ENCODE measurements around the gene LCLAT1.

The LCLAT1 gene

DNA sequence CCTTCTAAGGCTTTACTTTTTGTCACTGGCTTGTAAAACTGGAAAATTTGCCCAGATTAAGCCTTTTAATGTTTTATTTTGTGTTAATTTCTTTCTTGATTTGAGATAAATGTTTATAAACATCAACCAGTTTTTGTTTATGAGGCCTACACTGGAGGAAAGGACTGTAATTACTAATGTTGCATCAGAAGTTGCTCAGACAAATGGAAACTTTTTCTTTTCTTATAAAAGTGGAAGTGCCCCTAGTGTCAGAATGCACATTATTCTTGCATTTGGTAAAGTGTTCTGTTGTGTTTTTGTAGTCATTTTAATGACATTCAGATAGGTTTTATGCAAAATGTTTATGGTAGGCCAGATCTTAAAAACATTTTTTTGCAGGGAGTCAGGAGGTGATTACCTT, 25.3 kb downstream of the LCLAT1 start:
- Histone ChIP-seq H2AFZ (ENCODE audit: low read depth, low read length) (no peak overlapping the region), H3K79me2 (ENCODE audit: insufficient read depth, low read length) (peaks cover 58% of the 10 kb centered on the region)
- no peak for ATAC-seq (ENCODE audit: insufficient read depth, low read depth)

DNA sequence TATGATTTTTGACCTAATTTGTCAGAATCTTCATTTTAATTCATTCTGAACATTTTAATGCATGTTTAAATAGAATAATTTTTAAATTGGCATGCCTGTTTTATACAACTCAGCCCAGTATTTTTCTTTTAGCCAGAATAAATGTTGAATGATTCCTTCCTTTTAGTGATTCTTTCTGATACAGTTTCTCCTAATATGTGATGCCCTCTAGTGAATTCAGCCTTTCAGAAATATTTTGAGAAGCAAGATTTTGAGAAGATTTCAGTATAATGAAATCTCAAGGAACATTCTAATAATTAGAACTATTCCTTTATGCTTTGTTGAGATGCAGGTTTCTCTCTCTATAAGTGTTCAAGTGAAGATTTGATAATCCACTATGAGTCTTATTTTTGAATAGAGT, 28.5 kb downstream of the LCLAT1 start:
- ATAC-seq (ENCODE audit: insufficient read depth, low read depth) (no peak), DNase-seq (no peak)
- Histone ChIP-seq H2AFZ (ENCODE audit: low read depth, low read length) (no peak overlapping the region), H3K79me2 (ENCODE audit: insufficient read depth, low read length) (peaks cover 42% of the 10 kb centered on the region), H3K4me2 (ENCODE audit: insufficient read depth, low read length) (no peak overlapping the region), H3K9me3 (ENCODE audit: insufficient read depth, low read length, severe bottlenecking) (no peaks in the 10 kb centered on the region), H3K27me3 (ENCODE audit: insufficient read depth, low read length, poor library complexity) (no peaks in the 10 kb centered on the region), H3K4me3 (ENCODE audit: low read depth in 1 of 2, low read length in 2 of 2) (no peak overlapping the region), H3K27ac (ENCODE audit: low read length) (no peak overlapping the region), H3K9ac (ENCODE audit: low read depth, low read length) (no peak overlapping the region), H4K20me1 (ENCODE audit: insufficient read depth, low read length) (peaks cover 1% of the 10 kb centered on the region; the same call in 1 of the 2 replicates), H3K4me1 (ENCODE audit: insufficient read depth, low read length) (no peaks in the 10 kb centered on the region), H3K36me3 (ENCODE audit: insufficient read depth, low read length) (no peaks in the 10 kb centered on the region)
- TF ChIP-seq, protein P1, sequence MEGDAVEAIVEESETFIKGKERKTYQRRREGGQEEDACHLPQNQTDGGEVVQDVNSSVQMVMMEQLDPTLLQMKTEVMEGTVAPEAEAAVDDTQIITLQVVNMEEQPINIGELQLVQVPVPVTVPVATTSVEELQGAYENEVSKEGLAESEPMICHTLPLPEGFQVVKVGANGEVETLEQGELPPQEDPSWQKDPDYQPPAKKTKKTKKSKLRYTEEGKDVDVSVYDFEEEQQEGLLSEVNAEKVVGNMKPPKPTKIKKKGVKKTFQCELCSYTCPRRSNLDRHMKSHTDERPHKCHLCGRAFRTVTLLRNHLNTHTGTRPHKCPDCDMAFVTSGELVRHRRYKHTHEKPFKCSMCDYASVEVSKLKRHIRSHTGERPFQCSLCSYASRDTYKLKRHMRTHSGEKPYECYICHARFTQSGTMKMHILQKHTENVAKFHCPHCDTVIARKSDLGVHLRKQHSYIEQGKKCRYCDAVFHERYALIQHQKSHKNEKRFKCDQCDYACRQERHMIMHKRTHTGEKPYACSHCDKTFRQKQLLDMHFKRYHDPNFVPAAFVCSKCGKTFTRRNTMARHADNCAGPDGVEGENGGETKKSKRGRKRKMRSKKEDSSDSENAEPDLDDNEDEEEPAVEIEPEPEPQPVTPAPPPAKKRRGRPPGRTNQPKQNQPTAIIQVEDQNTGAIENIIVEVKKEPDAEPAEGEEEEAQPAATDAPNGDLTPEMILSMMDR (IDR thresholded peaks at IDR 0.05; ENCODE audit: borderline replicate concordance, extremely low read depth, low read length, poor library complexity, severe bottlenecking): peak; percentile 27
- no peak for TF ChIP-seq EZH2 (IDR thresholded peaks at IDR 0.05; ENCODE audit: borderline replicate concordance, low read depth, low read length, severe bottlenecking)

More for the DNA sequence above, 25.3 kb downstream of the LCLAT1 start:
- Histone ChIP-seq H4K20me1 (ENCODE audit: insufficient read depth, low read length) (no peaks in the 10 kb centered on the region; the same call in 1 of the 2 replicates), H3K27ac (ENCODE audit: low read length) (no peak overlapping the region), H3K27me3 (ENCODE audit: insufficient read depth, low read length, poor library complexity) (no peaks in the 10 kb centered on the region), H3K4me2 (ENCODE audit: insufficient read depth, low read length) (no peak overlapping the region), H3K9me3 (ENCODE audit: insufficient read depth, low read length, severe bottlenecking) (no peaks in the 10 kb centered on the region), H3K4me3 (ENCODE audit: low read depth in 1 of 2, low read length in 2 of 2) (no peak overlapping the region), H3K36me3 (ENCODE audit: insufficient read depth, low read length) (no peaks in the 10 kb centered on the region), H3K4me1 (ENCODE audit: insufficient read depth, low read length) (no peaks in the 10 kb centered on the region), H3K9ac (ENCODE audit: low read depth, low read length) (no peak overlapping the region)
- TF ChIP-seq, protein P1 (IDR thresholded peaks at IDR 0.05; ENCODE audit: borderline replicate concordance, extremely low read depth, low read length, poor library complexity, severe bottlenecking): no peak
- TF ChIP-seq EZH2 (IDR thresholded peaks at IDR 0.05; ENCODE audit: borderline replicate concordance, low read depth, low read length, severe bottlenecking): no peak
- no peak for DNase-seq

DNA sequence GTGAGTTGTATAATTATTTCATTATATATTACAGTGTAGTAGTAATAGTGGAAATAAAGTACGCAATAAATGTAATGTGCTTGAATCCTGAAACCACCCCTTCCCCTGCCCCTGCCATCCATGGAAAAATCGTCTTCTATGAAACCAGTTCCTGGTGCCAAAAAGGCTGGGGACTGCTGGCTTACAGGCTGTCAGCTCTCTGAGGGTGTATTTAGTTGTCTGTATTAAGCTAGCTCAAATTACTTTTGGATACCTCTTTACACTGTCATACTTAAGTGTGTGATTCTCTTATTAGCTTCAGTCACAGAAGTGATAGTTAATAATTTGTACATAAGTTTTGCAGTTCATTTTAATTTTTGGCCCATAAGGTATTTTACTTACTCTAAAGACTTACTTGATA, 29.6 kb downstream of the LCLAT1 start:
- H4K20me1 ChIP-seq (ENCODE audit: insufficient read depth, low read length): peaks cover 11% of the 10 kb centered on the region; the same call in 1 of the 2 replicates
- no peaks in the 10 kb centered on the region for H3K9me3 ChIP-seq (ENCODE audit: insufficient read depth, low read length, severe bottlenecking)
- H3K4me3 ChIP-seq (ENCODE audit: low read depth in 1 of 2, low read length in 2 of 2): no peak overlapping the region
- H3K4me1 ChIP-seq (ENCODE audit: insufficient read depth, low read length): no peaks in the 10 kb centered on the region
- ATAC-seq (ENCODE audit: insufficient read depth, low read depth) (no peak), DNase-seq (no peak)
- no peaks in the 10 kb centered on the region for H3K36me3 ChIP-seq (ENCODE audit: insufficient read depth, low read length)
- H3K27me3 ChIP-seq (ENCODE audit: insufficient read depth, low read length, poor library complexity): no peaks in the 10 kb centered on the region
- H3K9ac ChIP-seq (ENCODE audit: low read depth, low read length): no peak overlapping the region
- H2AFZ ChIP-seq (ENCODE audit: low read depth, low read length): no peak overlapping the region
- TF ChIP-seq EZH2 (IDR thresholded peaks at IDR 0.05; ENCODE audit: borderline replicate concordance, low read depth, low read length, severe bottlenecking): no peak
- TF ChIP-seq, protein P1 (IDR thresholded peaks at IDR 0.05; ENCODE audit: borderline replicate concordance, extremely low read depth, low read length, poor library complexity, severe bottlenecking): no peak
- no peak overlapping the region for H3K27ac ChIP-seq (ENCODE audit: low read length)
- H3K79me2 ChIP-seq (ENCODE audit: insufficient read depth, low read length): peaks cover 43% of the 10 kb centered on the region
- H3K4me2 ChIP-seq (ENCODE audit: insufficient read depth, low read length): no peak overlapping the region

Data from DND-41 (cell line).